Stimulated activated CD8-positive, alpha-beta memory T cell treated with anti-CD3 and anti-CD28 coated beads, Interleukin-12 subunit alpha, Interleukin-12 subunit beta, amount 100 ng/mL, for 4 hours (primary cell): ENCODE data around the gene ACOT12.
"Not testable (repeated sequence)": the region's sequence is repeated elsewhere in the genome, so short reads cannot be mapped to it uniquely, and the experiment has no call there.

Experiments
- DNase-seq: peaks from one replicate; pipeline ENCODE4 v3.0.0-alpha.2; 2020; ENCODE audit warnings: low read depth

ACOT12 gene

GRCh38 chr5:81393783-81394718 is at the start of gene ACOT12:
ACOT12 (minus strand) TSS chr5:81394134; CDS start chr5:81394114, 20 bp downstream.
- DNase-seq = no peak

GRCh38 chr5:81435023-81435422 is 41.1 kb upstream of the ACOT12 start:
- no peak for DNase-seq

- DNase-seq = no peak
Measured at GRCh38 chr5:81429985-81430384, 36.1 kb upstream of the ACOT12 start.

- no peak for DNase-seq
Measured at GRCh38 chr5:81429363-81429762, 35.4 kb upstream of the ACOT12 start.

GRCh38 chr5:81428861-81429260 is 34.9 kb upstream of the ACOT12 start:
- DNase-seq = no peak

- DNase-seq = no peak
Measured at GRCh38 chr5:81428446-81428845, 34.5 kb upstream of the ACOT12 start.

GRCh38 chr5:81427566-81427965 is 33.6 kb upstream of the ACOT12 start:
- DNase-seq = no peak

GRCh38 chr5:81426359-81427030 is 32.6 kb upstream of the ACOT12 start:
- no peak for DNase-seq

- DNase-seq = no peak
Measured at GRCh38 chr5:81425569-81425968, 31.6 kb upstream of the ACOT12 start.

- no peak for DNase-seq
Measured at GRCh38 chr5:81424728-81425127, 30.8 kb upstream of the ACOT12 start.

GRCh38 chr5:81422671-81423070 is 28.7 kb upstream of the ACOT12 start:
- DNase-seq = no peak

GRCh38 chr5:81420039-81420667 is 26.2 kb upstream of the ACOT12 start:
- DNase-seq = no peak

GRCh38 chr5:81418606-81419005 is 24.7 kb upstream of the ACOT12 start:
- DNase-seq = no peak

- DNase-seq = no peak
Measured at GRCh38 chr5:81417052-81417451, 23.1 kb upstream of the ACOT12 start.

GRCh38 chr5:81409896-81410295 is 16.0 kb upstream of the ACOT12 start:
- no peak for DNase-seq

GRCh38 chr5:81409361-81409760 is 15.4 kb upstream of the ACOT12 start:
- DNase-seq = no peak

- no peak for DNase-seq
Measured at GRCh38 chr5:81408496-81408895, 14.6 kb upstream of the ACOT12 start.

- not testable (repeated sequence) for DNase-seq
Measured at GRCh38 chr5:81407811-81408210, 13.9 kb upstream of the ACOT12 start.

GRCh38 chr5:81405126-81405891 is 11.4 kb upstream of the ACOT12 start:
- no peak for DNase-seq

- no peak for DNase-seq
Measured at GRCh38 chr5:81402192-81402930, 8.4 kb upstream of the ACOT12 start.

- DNase-seq = no peak
Measured at GRCh38 chr5:81401266-81401665, 7.3 kb upstream of the ACOT12 start.
